ENCODE data around the gene SGMS1.

GRCh38 chr10:50574931-50575330, 48.8 kb downstream of the SGMS1 start:
- TF ChIP-seq CTCF (IDR thresholded peaks at IDR 0.05; ENCODE audit: insufficient read depth, low read length, poor library complexity, severe bottlenecking), result no peak
- TF ChIP-seq EZH2phosphoT487 (conservative IDR thresholded peaks at IDR 0.05; ENCODE audit: low read length), result no peak
